HG03108 (cell line): ENCODE measurements around the gene CAP2.
"Not testable (repeated sequence)": the region's sequence is repeated elsewhere in the genome, so short reads cannot be mapped to it uniquely, and the experiment has no call there.

Source experiments
- ATAC-seq: cut with Tn5 transposase; IDR thresholded peaks from one replicate; pipeline ENCODE4 v1.9.1; 2021; ENCODE audit warnings: moderate library complexity; ENCODE audit not compliant: unreplicated experiment

Gene CAP2

GRCh38 chr6:17565399-17565798, 172.0 kb downstream of the CAP2 start:
- no peak for ATAC-seq

- ATAC-seq: no peak
These were observed 181.6 kb downstream of the CAP2 start for GRCh38 chr6:17574866-17575560.

DNA sequence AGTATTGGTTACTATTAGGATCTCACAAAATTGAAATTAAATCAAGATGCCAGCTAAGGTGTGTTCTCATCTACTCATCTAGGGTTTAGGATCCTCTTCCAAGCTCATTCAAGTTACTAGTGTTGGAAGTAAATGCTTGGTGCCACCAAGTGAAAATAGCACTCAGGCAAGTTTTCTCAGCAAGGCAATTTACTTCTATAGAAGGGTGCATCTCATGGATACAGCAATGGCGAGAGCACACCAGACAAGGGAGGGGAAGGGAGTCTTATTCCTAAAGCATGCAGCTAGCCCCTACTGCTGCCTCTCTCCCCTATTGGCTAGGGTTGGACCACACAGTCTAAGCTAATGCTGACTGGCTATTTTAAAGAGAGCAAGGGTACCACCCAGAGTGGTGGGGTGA, 183.7 kb downstream of the CAP2 start:
- ATAC-seq: no peak

GRCh38 chr6:17580518-17581048, 187.2 kb downstream of the CAP2 start:
- no peak for ATAC-seq

DNA sequence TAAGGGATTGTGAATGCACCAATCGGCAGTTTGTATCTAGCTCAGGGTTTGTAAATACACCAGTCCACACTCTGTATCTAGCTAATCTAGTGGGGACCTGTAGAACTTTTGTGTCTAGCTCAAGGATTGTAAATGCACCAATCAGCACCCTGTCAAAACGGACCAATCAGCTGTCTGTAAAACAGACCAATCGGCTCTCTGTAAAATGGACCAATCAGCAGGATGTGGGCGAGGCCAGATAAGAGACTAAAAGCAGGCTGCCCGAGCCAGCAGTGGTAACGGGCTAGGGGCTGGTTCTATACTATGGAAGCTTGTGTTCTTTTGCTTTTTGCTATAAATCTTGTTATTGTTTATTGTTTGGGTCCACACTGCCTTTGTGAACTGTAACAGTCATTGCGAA, 187.9 kb downstream of the CAP2 start:
- ATAC-seq: not testable (repeated sequence)

GRCh38 chr6:17583811-17584210, 190.4 kb downstream of the CAP2 start:
- no peak for ATAC-seq

DNA sequence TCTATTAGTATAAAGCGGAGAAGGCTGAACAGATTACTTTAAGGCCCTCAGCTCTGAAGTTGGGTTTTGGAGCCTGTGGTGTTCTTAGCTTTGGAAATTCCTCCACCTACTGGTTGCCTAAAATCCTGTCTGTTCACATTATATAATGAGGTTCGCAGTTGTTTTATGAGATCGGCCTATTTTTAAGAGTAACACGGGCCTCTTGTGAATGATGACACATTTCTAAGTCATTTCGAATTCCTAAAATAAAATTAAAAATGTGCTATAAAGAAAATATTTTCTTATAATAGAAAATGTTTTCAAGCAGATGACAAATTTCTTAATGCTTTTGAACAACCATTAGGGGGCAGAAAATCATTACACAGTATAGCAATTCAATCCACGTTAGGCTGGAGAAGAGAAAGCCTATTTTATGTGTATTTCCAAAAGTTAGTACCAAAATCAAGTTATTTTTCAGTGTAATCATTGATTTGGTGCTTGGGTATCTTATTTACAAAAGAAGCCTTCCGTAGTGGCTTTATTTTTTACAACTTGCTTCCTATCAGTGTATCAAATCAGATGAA, 190.9 kb downstream of the CAP2 start:
- ATAC-seq: no peak

GRCh38 chr6:17585766-17586490, 192.5 kb downstream of the CAP2 start:
- ATAC-seq: no peak

- ATAC-seq: not testable (repeated sequence)
These were observed 193.2 kb downstream of the CAP2 start for GRCh38 chr6:17586623-17587022.

DNA sequence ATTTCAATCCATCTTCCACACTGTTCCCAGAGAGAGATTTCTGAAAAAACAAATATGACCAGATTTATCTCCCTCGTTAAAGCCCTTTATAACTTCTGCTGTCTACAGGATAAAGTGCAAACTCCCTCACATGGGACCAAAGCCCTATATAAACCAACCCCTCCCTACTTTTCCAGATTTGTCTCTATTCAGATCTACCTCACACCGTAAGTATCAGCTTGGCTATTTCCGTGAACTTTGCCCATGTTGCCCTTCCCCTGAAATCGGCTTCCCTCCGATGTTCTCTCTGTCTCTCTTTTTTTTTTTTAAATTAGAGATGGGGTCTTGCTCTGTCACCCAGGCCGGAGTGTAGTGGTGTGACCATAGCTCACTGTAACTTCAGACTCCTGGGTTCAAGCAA, 194.6 kb downstream of the CAP2 start:
- no peak for ATAC-seq

DNA sequence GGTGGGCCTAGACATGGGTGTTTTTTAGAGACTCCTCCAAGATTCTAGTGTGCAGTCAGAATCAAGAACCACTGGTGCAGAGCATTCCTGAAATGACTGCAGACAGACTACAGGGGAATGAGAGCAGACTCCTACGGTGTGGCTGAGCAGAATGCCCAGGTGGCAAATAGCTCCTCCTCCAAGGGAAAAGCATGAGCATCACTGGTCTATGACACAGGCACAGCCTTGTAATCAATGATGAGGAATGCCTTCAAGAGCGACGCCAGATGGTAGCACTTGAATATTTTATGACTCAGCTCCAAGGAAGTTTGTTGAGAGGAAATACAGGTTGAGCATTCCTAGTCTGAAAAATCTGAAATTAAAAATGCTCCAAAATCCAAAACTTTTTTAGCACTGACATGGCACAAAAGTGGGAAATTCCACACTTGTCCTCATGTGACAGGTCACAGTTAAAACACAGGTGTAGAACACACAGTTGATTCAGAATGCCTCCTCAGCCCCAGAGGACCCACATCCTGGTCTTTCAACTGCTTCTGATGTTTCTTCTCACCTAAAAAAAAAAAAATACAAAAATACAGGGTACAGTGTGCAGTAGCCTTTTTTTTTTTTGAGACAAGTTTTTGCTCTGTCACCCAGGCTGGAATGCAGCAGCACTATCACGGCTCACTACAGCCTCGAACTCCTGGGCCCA, 196.2 kb downstream of the CAP2 start:
- ATAC-seq: no peak

- ATAC-seq: no peak
These were observed 197.9 kb downstream of the CAP2 start for GRCh38 chr6:17591287-17591686.

DNA sequence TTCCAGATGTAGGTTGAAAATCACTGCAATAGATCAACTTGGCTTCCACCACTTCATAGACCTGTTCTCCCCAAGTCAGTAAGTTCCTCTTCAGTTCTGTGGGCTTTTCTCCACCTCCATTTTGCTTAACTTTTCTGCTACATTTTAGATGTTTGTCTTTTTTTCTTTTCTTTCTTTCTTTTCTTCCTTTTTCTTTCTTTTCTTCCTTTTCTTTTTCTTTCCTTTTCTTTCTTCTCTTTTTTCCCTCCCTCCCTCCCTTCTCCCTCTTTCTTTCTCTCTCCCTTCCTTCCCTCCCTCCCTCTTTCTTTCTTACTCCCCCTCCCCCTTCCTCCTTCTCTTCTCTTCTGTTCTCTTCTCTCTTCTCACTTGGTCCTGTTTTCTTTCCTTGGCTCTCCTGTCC, 199.9 kb downstream of the CAP2 start:
- ATAC-seq: no peak

GRCh38 chr6:17596085-17596484, 202.7 kb downstream of the CAP2 start:
- no peak for ATAC-seq

GRCh38 chr6:17599877-17600526, 206.6 kb downstream of the CAP2 start, which contains the start of gene FAM8A1:
Gene FAM8A1, plus strand, starts transcription at chr6:17600302. Its CDS starts 108 bp downstream, at chr6:17600410.
- peak; percentile 88 for ATAC-seq

DNA sequence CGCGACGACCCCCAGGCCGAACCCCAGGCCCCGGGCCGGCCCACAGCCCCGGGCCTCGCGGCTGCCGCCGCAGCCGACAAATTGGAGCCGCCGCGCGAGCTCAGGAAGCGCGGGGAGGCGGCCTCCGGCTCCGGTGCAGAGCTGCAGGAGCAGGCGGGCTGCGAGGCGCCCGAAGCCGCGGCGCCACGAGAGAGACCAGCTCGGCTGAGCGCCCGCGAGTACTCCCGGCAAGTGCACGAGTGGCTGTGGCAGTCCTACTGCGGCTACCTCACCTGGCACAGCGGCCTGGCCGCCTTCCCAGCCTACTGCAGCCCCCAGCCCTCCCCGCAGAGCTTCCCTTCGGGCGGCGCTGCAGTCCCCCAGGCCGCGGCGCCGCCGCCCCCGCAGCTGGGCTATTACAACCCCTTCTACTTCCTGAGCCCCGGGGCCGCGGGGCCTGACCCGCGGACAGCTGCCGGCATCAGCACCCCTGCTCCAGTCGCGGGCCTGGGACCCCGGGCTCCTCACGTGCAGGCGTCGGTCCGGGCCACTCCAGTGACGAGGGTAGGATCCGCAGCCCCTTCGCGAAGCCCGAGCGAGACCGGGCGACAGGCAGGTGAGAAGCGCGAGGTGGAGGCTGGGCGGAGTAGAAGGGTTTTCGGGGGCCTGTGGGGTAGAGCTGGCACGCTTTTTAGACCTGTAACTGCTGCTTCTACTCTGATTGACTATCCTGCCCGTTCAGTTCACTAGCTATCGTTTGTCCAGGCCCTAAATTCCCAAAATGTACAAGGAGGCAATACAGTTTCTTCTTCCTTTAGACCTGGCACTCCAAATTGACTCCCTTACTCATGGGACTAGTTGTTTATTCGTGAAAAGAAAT, 207.4 kb downstream of the CAP2 start:
- peak; percentile 46 for ATAC-seq

DNA sequence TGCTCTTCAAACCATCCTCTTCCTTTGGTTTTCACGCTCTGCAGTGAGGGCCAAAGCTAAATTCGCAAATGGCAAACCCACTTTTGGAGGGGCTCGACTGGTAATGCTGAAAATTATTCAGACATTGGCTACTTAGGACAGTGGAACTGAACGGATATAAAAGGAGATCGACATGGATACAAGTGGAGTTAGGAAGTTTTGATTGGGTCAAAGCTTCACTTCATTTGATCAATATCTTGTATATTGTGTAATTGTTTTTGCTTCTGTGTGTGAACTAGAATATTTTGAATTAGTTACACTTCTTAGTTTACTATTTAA, 207.9 kb downstream of the CAP2 start:
- ATAC-seq: no peak

DNA sequence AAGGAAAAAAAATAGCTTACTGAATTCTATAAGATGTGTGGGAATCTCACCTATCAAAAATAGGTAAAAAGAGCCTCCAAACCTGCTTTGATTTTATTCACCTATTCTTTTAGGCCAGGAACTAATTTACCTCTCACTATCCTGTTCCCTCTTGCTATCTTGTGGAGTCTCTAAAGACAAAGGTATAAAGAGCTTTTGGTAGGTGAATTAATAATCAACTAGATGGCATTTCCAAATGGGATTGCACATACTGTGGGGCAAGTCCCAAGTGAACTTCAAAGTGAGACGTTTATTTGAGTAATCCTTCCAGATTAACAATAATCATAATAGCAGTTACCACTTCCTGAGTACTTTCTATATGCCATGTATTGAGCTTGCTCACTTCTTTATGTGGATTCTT, 209.5 kb downstream of the CAP2 start:
- ATAC-seq: no peak

GRCh38 chr6:17606606-17607005, 213.2 kb downstream of the CAP2 start:
- ATAC-seq: no peak
